Stomach (tissue), 9 donors: Measurements from ENCODE around the gene HRCT1. TPM values are rescaled to one million over a fixed set of nuclear protein-coding genes. Genes with fewer than 3 reads are reported as not detected.

ENCODE experiments used
- DNase-seq, 2 donors: peaks; one replicate each; pipeline versions ENCODE4 v3.0.0 to v3.0.0-alpha.2; 2013 to 2019
- H3K27ac ChIP-seq, 5 donors: fragments of 200-600 bp in 4 of 5; sonication (generic) in 4 of 5; one replicate each; pipeline ENCODE4 v1.5.1; 2013 to 2019; ENCODE audit warnings: mild to moderate bottlenecking in 1 of 5, moderate library complexity in 1 of 5
- H3K27me3 ChIP-seq, 3 donors: fragments of 200-600 bp; sonication (generic); one replicate each; pipeline ENCODE4 v1.5.1; 2017 to 2019; ENCODE audit warnings: mixed run types in 1 of 3
- H3K36me3 ChIP-seq, 4 donors: fragments of 200-600 bp; sonication (generic); 1 replicate in 3 of 4; 2 replicates in 1 of 4; pipeline ENCODE4 v1.5.1; 2016 to 2019
- H3K4me1 ChIP-seq, 4 donors: fragments of 200-600 bp; sonication (generic); one replicate each; pipeline ENCODE4 v1.5.1; 2016 to 2019
- H3K4me3 ChIP-seq, 4 donors: fragments of 200-600 bp; sonication (generic) in 3 of 4; one replicate each; pipeline ENCODE4 v1.5.1; 2016 to 2019; ENCODE audit warnings: mild to moderate bottlenecking in 1 of 4
- H3K9me3 ChIP-seq, 4 donors: fragments of 200-600 bp; sonication (generic); one replicate each; pipeline ENCODE4 v1.5.1; 2016 to 2019
- CTCF ChIP-seq, 7 experiments: fragments of 450-650 bp in 4 of 7; fragments of 200-600 bp in 3 of 7; sonication (generic) in 3 of 7; IDR thresholded peaks; one replicate each; pipeline ENCODE4 v1.5.1; 2016 to 2019; ENCODE audit warnings: antibody characterized with exemption in 7 of 7, control low read depth in 2 of 7, mild to moderate bottlenecking in 1 of 7
- EP300 ChIP-seq: sonication (generic); formaldehyde crosslinking; IDR thresholded peaks from one replicate; pipeline ENCODE4 v1.6.1; 2017; ENCODE audit warnings: antibody characterized with exemption
- POLR2A ChIP-seq, 4 donors: fragments of 450-650 bp; IDR thresholded peaks; one replicate each; pipeline ENCODE4 v1.6.1; 2016; ENCODE audit warnings: antibody characterized with exemption in 4 of 4, control low read depth in 2 of 4, mild to moderate bottlenecking in 1 of 4, moderate library complexity in 1 of 4
- POLR2AphosphoS5 ChIP-seq, 3 donors: sonication (generic); formaldehyde crosslinking; IDR thresholded peaks; one replicate each; pipeline ENCODE4 v1.6.1; 2016; ENCODE audit warnings: antibody characterized with exemption in 3 of 3
- WGBS, 5 donors: extraction: QIAGEN DNeasy Blood & Tissue Kit in 3 of 5; methylation state at CpG; one replicate each; pipeline versions ENCODE4 v1.1.5 to v1.1.7; 2013 to 2018; 5-methylcytosine and 5-hydroxymethylcytosine counted together
- intact Hi-C: fragments of 100-400 bp; cut with DNase I; formaldehyde crosslinking; loops from one replicate; pipeline ENCODE4 v1.15.1; 2023; ENCODE audit warnings: low total_unique reads
- polyA plus RNA-seq, 3 donors: library from polyadenylated mRNA; stranded (reverse); fragments of 200-250 nt; gene quantifications; one replicate each; pipeline ENCODE4 v1.2.3, GENCODE V29; 2013
- total RNA-seq, 5 donors: library from RNA; depleted of rRNA; stranded (reverse); fragments of >200 nt; gene quantifications; one replicate each; pipeline versions ENCODE4 v1.1.0 to v1.2.3, GENCODE V29; 2014 to 2016
- donor health status: healthy with polysubstance abuse.
- donor health status: Bipolar disorder and iron deficiency.
- donor health status: healthy.

HRCT1 gene
- total and polyA plus RNA-seq, 8 donors = 0.50 to 28.7 (median 5.3) TPM; not detected in 2

DNA sequence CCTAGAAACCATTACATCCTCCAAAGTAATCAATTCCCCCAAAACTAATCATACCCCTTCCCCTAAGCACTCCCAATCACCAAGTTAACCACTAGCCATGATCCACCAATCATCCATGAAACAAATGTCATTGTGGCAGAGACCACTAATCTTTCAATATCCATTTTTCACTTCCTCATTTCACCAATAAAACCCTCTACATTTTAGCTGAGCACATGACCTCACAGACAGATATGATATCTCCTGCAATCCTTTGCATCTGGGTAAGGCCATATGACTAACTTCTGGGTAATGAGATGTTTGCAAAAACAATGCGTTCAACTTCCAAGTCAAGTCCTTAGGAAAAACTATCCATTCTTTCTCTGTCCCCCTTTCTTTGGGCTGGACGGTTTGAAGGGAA, 31.2 kb downstream of the HRCT1 start:
- no peak for DNase-seq
- 62 to 86% (median 76%) methylated on average over 2 of the region's 2 CpGs for WGBS, 5 donors
- H3K4me1 ChIP-seq = peaks cover 0 to 36% (median 6%) of the 10 kb centered on the region in 4 donors
- H3K36me3 ChIP-seq = no peaks in the 10 kb centered on the region
- no peaks in the 10 kb centered on the region for H3K9me3 ChIP-seq
- TF ChIP-seq POLR2A (IDR thresholded peaks at IDR 0.05) = no peak
- no peak for TF ChIP-seq CTCF (IDR thresholded peaks at IDR 0.05)
- no peak for TF ChIP-seq EP300
- TF ChIP-seq POLR2AphosphoS5 (IDR thresholded peaks at IDR 0.05) = no peak
- no peaks in the 10 kb centered on the region for H3K27me3 ChIP-seq
- no peak overlapping the region for H3K4me3 ChIP-seq
- no peak overlapping the region for H3K27ac ChIP-seq
- intact Hi-C loops = no loop called here

DNA sequence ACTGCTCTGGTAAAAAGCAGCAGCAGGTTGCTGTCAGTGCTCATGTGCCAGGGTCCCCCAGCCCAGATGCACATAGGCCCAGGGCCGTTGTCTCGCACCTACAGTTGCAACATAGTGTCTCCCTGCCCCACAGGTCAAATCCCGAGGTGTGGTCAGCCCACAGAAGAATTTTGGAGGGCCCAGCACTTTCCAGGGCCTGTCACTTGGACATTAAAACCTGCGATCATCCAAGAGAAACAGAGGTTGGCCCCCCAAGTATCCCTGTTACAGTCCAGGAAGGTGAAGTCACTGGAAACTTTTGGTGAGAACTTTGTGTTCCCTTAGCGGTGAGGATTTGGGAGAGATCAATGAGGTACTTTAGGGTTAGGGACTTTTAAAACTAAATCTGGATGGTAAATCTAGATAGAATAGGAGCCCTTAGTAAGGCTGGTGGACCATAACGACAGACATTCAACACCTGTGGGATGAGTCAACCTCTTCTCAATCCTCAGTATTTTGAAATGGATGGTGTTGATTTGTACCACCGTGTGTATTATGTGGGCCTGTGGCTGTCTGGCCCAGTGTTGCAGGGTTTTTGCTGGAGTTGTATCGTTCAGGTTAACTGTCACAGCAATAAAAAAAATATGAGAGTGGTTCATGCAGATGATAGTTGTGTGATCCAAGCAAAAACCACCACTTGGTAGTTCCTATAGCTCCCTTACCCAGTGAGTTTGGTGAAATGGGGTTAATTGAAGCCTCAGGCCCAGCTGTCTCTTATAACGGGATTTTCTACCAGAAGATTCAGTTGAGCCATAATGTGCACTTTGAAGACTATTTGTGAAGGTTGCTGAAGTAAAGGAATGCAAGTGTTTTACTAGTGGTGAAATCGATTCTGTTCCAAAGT, 32.7 kb downstream of the HRCT1 start:
- 83 to 94% (median 87%) methylated on average over 10 of the region's 10 CpGs for WGBS, 5 donors
- no peak overlapping the region for H3K4me3 ChIP-seq
- H3K27ac ChIP-seq = no peak overlapping the region
- no peaks in the 10 kb centered on the region for H3K9me3 ChIP-seq
- no peak for DNase-seq
- no peak for TF ChIP-seq POLR2AphosphoS5 (IDR thresholded peaks at IDR 0.05)
- intact Hi-C loops = no loop called here
- peaks cover 0 to 27% (median 6%) of the 10 kb centered on the region in 4 donors for H3K4me1 ChIP-seq
- H3K27me3 ChIP-seq = no peaks in the 10 kb centered on the region
- no peaks in the 10 kb centered on the region for H3K36me3 ChIP-seq

GRCh38 chr9:35939679-35940250, 33.8 kb downstream of the HRCT1 start:
- H3K27ac ChIP-seq = no peak overlapping the region
- no peaks in the 10 kb centered on the region for H3K9me3 ChIP-seq
- peaks cover 0 to 35% (median 9%) of the 10 kb centered on the region in 4 donors for H3K4me1 ChIP-seq
- H3K4me3 ChIP-seq = no peak overlapping the region
- H3K36me3 ChIP-seq = no peaks in the 10 kb centered on the region
- DNase-seq = no peak
- TF ChIP-seq POLR2AphosphoS5 (IDR thresholded peaks at IDR 0.05) = no peak
- no peak for TF ChIP-seq EP300
- no peak for TF ChIP-seq CTCF (IDR thresholded peaks at IDR 0.05)
- TF ChIP-seq POLR2A (IDR thresholded peaks at IDR 0.05) = no peak
- no peaks in the 10 kb centered on the region for H3K27me3 ChIP-seq
- intact Hi-C loops = no loop called here
- WGBS, 5 donors = 90 to 94% (median 93%) methylated on average over 8 of the region's 8 CpGs

- peak overlapping the region in 1 of 5 donors; percentile 17 for H3K27ac ChIP-seq
Observed at GRCh38 chr9:35940458-35941407, 34.7 kb downstream of the HRCT1 start.

More at GRCh38 chr9:35940458-35941407, 34.7 kb downstream of the HRCT1 start:
- Histone ChIP-seq H3K9me3 (no peaks in the 10 kb centered on the region), H3K27me3 (no peaks in the 10 kb centered on the region), H3K36me3 (no peaks in the 10 kb centered on the region), H3K4me1 (peaks cover 0 to 35% (median 14%) of the 10 kb centered on the region in 4 donors), H3K4me3 (no peak overlapping the region)
- intact Hi-C loops = no loop called here
- DNase-seq = peak in 1 of 2 donors; percentile 49
- TF ChIP-seq EP300 (no peak), CTCF (IDR thresholded peaks at IDR 0.05) (no peak), POLR2A (IDR thresholded peaks at IDR 0.05) (no peak), POLR2AphosphoS5 (IDR thresholded peaks at IDR 0.05) (no peak)
- WGBS, 5 donors = 49 to 61% (median 57%) methylated on average over 7 of the region's 7 CpGs
